NCI-H510A (cell line): ENCODE results near the gene INTS2.
"Not testable (repeated sequence)": the region's sequence is repeated elsewhere in the genome, so short reads cannot be mapped to it uniquely, and the experiment has no call there.

Experiments used
- DNase-seq: peaks from one replicate; lab custom pipeline; 2025; lab: John Stamatoyannopoulos, UW

The INTS2 gene

DNA sequence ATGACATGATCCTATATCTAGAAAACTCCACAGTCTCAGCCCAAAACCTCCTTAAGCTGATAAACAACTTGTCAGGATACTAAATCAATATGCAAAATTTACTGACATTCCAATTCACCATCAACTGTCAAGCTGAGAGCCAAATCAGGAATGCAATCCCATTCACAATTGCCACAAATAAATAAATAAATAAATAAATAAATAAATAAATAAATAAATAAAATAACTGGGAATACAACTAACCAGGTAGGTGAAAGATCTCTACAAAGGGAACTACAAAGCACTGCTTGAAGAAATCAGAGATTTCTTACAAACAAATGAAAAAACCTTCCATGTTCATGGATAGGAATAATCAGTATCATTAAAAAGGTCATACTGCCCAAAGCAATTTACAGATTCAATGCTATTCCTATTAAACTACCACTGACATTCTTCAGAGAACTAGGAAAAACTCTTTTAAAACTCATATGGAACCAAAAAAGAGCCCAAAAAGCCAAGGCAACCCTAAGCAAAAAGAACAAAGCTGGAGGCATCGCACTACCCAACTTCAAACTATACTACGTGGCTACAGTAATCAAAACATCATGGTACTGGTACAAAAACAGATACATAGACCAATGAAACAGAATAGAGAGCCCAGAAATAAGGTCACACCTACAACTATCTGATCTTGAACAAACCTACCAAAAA lies 102.2 kb downstream of the INTS2 start:
- no peak for DNase-seq

GRCh38 chr17:61822326-61823285 lies 105.2 kb downstream of the INTS2 start:
- DNase-seq = no peak

GRCh38 chr17:61821655-61822054 lies 106.1 kb downstream of the INTS2 start:
- DNase-seq = no peak

- DNase-seq = not testable (repeated sequence)
These were observed 108.5 kb downstream of the INTS2 start for GRCh38 chr17:61819265-61819664.

- DNase-seq = no peak
These were observed 109.6 kb downstream of the INTS2 start for GRCh38 chr17:61818225-61818624.

DNA sequence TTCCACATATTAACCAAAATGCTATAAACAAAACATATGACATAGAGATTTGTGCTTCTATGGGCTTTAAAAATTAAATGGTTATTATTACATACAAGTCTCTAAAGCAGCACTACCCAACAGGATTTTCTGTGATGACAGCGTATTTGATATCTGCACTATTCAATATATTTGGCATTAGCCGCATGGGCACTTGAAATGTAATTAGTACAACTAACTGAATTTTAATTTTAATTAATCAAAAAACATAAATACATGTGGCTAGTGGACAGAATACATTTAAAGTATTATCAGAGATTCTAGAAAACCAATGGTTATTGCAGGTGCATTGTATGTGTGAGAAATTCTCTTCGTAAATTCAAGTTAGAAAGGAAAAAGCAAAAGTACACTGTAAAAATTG lies 110.3 kb downstream of the INTS2 start:
- DNase-seq = no peak

DNA sequence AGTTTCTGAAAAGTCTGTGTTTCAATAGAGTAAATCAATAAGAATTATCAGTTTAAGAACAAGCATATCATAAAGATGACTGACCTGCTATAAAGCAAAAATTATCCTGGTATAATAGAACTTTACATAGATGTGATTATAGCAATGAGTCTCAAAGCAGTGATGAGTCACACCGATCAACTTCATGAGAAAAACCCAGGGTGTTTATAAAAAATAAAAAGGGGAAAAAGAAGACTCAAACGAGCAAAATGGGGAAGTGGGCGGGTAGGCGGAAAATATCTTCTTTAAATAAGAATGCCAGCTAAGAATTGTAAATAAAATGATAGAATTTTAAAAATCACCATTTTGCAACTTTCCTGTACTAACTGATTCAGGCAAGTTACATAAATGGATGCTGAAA lies 111.2 kb downstream of the INTS2 start:
- DNase-seq = no peak

- DNase-seq = peak; percentile 58
These were observed 111.8 kb downstream of the INTS2 start for GRCh38 chr17:61815863-61816503.
